IMR-90 (cell line): Measurements from ENCODE around the gene LCP1. TPM values are rescaled to one million over a fixed set of nuclear protein-coding genes. Genes with fewer than 3 reads are reported as not detected.

Source experiments
- ATAC-seq: fragments of 200-7000 bp; cut with Tn5 transposase; 2 replicates; pipeline ENCODE4 v1.9.1; 2020; ENCODE audit warnings: low read depth, mild to moderate bottlenecking, moderate library complexity
- BruUV-seq: library from RNA; stranded (reverse); fragments of 400-500 nt; replicated peaks from 2 replicates; lab custom pipeline; 2021; lab: Mats Ljungman, UMichigan
- CTCF ChIA-PET: fragments of 300-600 bp; formaldehyde crosslinking; extraction: SDS; loops from one replicate; lab custom pipeline; 2021; ENCODE audit warnings: antibody characterized with exemption; lab: Yijun Ruan, JAX
- POLR2A ChIA-PET: fragments of 300-600 bp; sonication (Branson Sonifier 250); formaldehyde crosslinking; loops from one replicate; lab custom pipeline; 2022; ENCODE audit warnings: antibody characterized with exemption; ENCODE audit not compliant: unreplicated experiment; lab: Charles Lee
- DNase-seq: peaks from one replicate; pipeline ENCODE4 v3.0.0; 2013
- H2AFZ ChIP-seq: replicated peaks from 2 replicates; pipeline ENCODE3; 2013; ENCODE audit warnings: low read length, mild to moderate bottlenecking; ENCODE audit not compliant: poor library complexity
- H2AK5ac ChIP-seq: 2 replicates; pipeline ENCODE4 v1.6.1; 2013; ENCODE audit warnings: low read depth, low read length, inconsistent platforms
- H2AK9ac ChIP-seq: replicated peaks from 2 replicates; pipeline ENCODE3; 2013; ENCODE audit warnings: mild to moderate bottlenecking, low read depth, low read length, moderate library complexity; ENCODE audit not compliant: poor library complexity
- H2BK120ac ChIP-seq: 2 replicates; pipeline ENCODE4 v1.6.1; 2013; ENCODE audit warnings: low read depth, low read length, inconsistent platforms
- H2BK15ac ChIP-seq: 3 replicates; pipeline ENCODE4 v1.6.1; 2013; ENCODE audit warnings: low read depth, low read length, inconsistent platforms
- H2BK20ac ChIP-seq: 2 replicates; pipeline ENCODE4 v1.6.1; 2013; ENCODE audit warnings: low read depth, mild to moderate bottlenecking, inconsistent platforms, low read length, moderate library complexity
- H2BK5ac ChIP-seq: 2 replicates; pipeline ENCODE4 v1.6.1; 2013; ENCODE audit warnings: mild to moderate bottlenecking, low read depth, low read length, inconsistent platforms; ENCODE audit not compliant: poor library complexity, severe bottlenecking
- H3K14ac ChIP-seq: replicated peaks from 2 replicates; pipeline ENCODE4 v1.6.1; 2013; ENCODE audit warnings: low read depth, low read length, inconsistent platforms
- H3K18ac ChIP-seq: 2 replicates; pipeline ENCODE4 v1.6.1; 2013; ENCODE audit warnings: low read depth, low read length, control low read depth
- H3K23ac ChIP-seq: 2 replicates; pipeline ENCODE4 v1.6.1; 2013; ENCODE audit warnings: low read depth, low read length, inconsistent platforms
- H3K27ac ChIP-seq: 2 replicates; pipeline ENCODE4 v1.5.1; 2013; ENCODE audit warnings: mild to moderate bottlenecking, control low read depth, low read length; ENCODE audit not compliant: insufficient read depth
- H3K27me3 ChIP-seq: 2 replicates; pipeline ENCODE4 v1.6.1; 2013; ENCODE audit warnings: low read length; ENCODE audit not compliant: control insufficient read depth, insufficient read depth
- H3K36me3 ChIP-seq: 2 replicates; pipeline ENCODE4 v1.6.1; 2013; ENCODE audit warnings: low read length, mixed read lengths; ENCODE audit not compliant: control insufficient read depth, insufficient read depth
- H3K4ac ChIP-seq: 2 replicates; pipeline ENCODE4 v1.6.1; 2013; ENCODE audit warnings: low read depth, low read length, inconsistent platforms
- H3K4me1 ChIP-seq: 2 replicates; pipeline ENCODE4 v1.6.1; 2013; ENCODE audit warnings: low read length, mixed read lengths; ENCODE audit not compliant: control insufficient read depth, insufficient read depth
- H3K4me2 ChIP-seq: 2 replicates; pipeline ENCODE4 v1.6.1; 2013; ENCODE audit warnings: low read depth, mild to moderate bottlenecking, control low read depth, low read length, moderate library complexity
- H3K4me3 ChIP-seq: 2 replicates; pipeline ENCODE4 v1.5.1; 2013; ENCODE audit warnings: low read depth, mild to moderate bottlenecking, control low read depth, low read length, moderate library complexity; ENCODE audit not compliant: insufficient read depth
- H3K56ac ChIP-seq: 2 replicates; pipeline ENCODE4 v1.6.1; 2013; ENCODE audit warnings: low read length, inconsistent platforms; ENCODE audit not compliant: insufficient read depth; ENCODE audit errors: extremely low read depth
- H3K79me1 ChIP-seq, 2 experiments: 2 replicates each; pipeline ENCODE4 v1.6.1; 2013; ENCODE audit warnings: low read length in 2 of 2, inconsistent platforms in 1 of 2, low read depth in 1 of 2
- H3K9ac ChIP-seq: 2 replicates; pipeline ENCODE4 v1.6.1; 2013; ENCODE audit warnings: low read depth, low read length, control low read depth
- H3K9me1 ChIP-seq: 2 replicates; pipeline ENCODE4 v1.6.1; 2013; ENCODE audit warnings: low read length, inconsistent platforms; ENCODE audit not compliant: insufficient read depth
- H3K9me3 ChIP-seq: 2 replicates; pipeline ENCODE4 v1.6.1; 2013; ENCODE audit warnings: low read length; ENCODE audit not compliant: control insufficient read depth, insufficient read depth
- H4K20me1 ChIP-seq: 2 replicates; pipeline ENCODE4 v1.6.1; 2013; ENCODE audit warnings: low read length, inconsistent platforms; ENCODE audit not compliant: insufficient read depth
- H4K5ac ChIP-seq: 2 replicates; pipeline ENCODE4 v1.6.1; 2013; ENCODE audit warnings: mild to moderate bottlenecking, low read depth, low read length, control low read depth
- H4K8ac ChIP-seq, 2 experiments: 2 replicates each; pipeline ENCODE4 v1.6.1; 2013; ENCODE audit warnings: low read depth in 2 of 2, low read length in 2 of 2, control low read depth in 1 of 2, inconsistent platforms in 1 of 2
- H4K91ac ChIP-seq: 2 replicates; pipeline ENCODE4 v1.6.1; 2013; ENCODE audit warnings: low read depth, low read length, inconsistent platforms; ENCODE audit not compliant: insufficient read depth
- CEBPB ChIP-seq: IDR thresholded peaks from 2 replicates; pipeline ENCODE4 v1.6.1; 2012; ENCODE audit warnings: low read depth, low read length, improper control_type of control experiment
- NFE2L2 ChIP-seq: fragments of 150-350 bp; IDR thresholded peaks from 2 replicates; pipeline ENCODE4 v1.6.1; 2016; ENCODE audit warnings: low read depth, mild to moderate bottlenecking, low read length
- WGBS, 2 experiments: methylation state at CpG; one replicate each; pipeline versions ENCODE4 v1.1.5 to v1.1.7; 2013; ENCODE audit warnings: missing lambda C conversion rate in 2 of 2; ENCODE audit not compliant: insufficient read length in 1 of 2; ENCODE audit errors: extremely low coverage in 2 of 2; 5-methylcytosine and 5-hydroxymethylcytosine counted together
- dilution Hi-C: fragments of 300-500 bp; cut with HindIII; formaldehyde crosslinking; loops from one replicate; pipeline ENCODE4 v1.14.3; 2018; ENCODE audit warnings: low sequenced_read_pairs; ENCODE audit not compliant: unreplicated experiment
- in situ Hi-C: fragments of 300-500 bp; cut with MboI; formaldehyde crosslinking; loops from 3 replicates; pipeline ENCODE4 v1.14.3; 2019; ENCODE audit warnings: low sequenced_read_pairs, inconsistent platforms, mixed read lengths
- intact Hi-C: fragments of 100-400 bp; cut with micrococcal nuclease; formaldehyde crosslinking; loops from 2 replicates; pipeline ENCODE4 v1.10.0; 2022
- polyA plus RNA-seq, 3 experiments: library from polyadenylated mRNA; depleted of rRNA; stranded (reverse); fragments of >200 nt; gene quantifications; 2 replicates each; pipeline ENCODE4 v1.2.3, GENCODE V29; 2012; ENCODE audit warnings: low replicate concordance in 1 of 3
- total RNA-seq: library from RNA; depleted of rRNA; stranded (reverse); fragments of >200 nt; gene quantifications from 2 replicates; pipeline ENCODE4 v1.2.3, GENCODE V29; 2012

The LCP1 gene
- total and polyA plus RNA-seq, 2 of the 4 experiments (the other 2 are of a cell fraction), result not detected

DNA sequence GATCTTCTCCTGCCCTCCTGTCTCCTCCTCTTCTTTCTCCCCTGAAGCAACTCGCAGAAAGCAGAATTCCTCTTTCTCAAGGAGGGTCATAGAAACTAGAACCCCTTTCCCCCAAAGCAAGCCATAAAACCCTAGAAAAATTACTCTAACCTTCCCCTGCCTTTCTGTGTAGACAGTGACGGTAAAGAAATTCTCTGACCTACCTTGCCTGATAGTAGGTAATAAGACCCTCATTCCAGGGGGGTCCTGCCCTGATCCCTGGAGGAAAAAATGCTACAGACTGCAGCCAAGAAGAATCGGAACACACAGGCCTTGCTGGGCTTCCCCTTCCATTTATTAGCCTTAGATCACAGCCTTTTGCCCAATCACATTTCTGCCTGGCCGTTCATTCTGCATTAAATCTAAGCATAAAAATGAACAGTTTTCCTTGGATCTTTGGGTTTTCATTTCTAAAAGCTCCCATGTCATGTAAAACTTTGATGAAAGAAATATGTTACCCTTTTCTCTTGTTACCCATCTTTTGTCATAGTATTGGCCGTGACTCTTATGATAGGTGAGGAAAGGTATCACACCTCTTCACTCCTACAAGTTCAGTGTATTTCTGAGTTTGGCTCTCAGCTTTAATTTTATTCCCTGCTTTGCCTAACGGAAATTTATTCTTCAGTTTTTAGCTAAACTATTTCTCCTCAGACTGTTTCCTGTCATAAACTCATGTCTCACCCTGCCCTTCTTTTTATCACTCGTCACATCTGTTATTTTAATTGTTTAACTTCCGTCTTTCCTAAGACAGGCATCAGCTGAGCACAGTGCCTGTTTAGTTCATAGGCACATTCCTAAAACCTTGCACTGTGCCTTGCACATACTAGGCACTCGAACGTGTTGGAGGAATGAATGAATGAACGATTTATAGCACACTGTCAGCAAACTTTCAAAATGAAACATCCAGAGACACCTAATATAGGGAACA lies 56.7 kb downstream of the LCP1 start:
- dilution Hi-C loops, result no loop called here
- Histone ChIP-seq H3K23ac (no peak overlapping the region), H3K9me3 (no peaks in the 10 kb centered on the region), H3K4ac (no peak overlapping the region), H3K14ac (no peak overlapping the region), H3K27me3 (peaks cover 12% of the 10 kb centered on the region), H4K91ac (no peak overlapping the region), H2BK20ac (no peak overlapping the region), H3K56ac (no peak overlapping the region), H4K5ac (no peak overlapping the region), H3K18ac (no peak overlapping the region), H3K27ac (no peak overlapping the region), H2BK120ac (no peak overlapping the region), H3K4me3 (no peak overlapping the region), H3K9ac (no peak overlapping the region), H3K79me1 (no peaks in the 10 kb centered on the region), H4K20me1 (no peaks in the 10 kb centered on the region), H2AK9ac (no peak overlapping the region), H3K36me3 (no peaks in the 10 kb centered on the region), H2BK15ac (no peak overlapping the region), H2AK5ac (no peak overlapping the region), H2BK5ac (no peak overlapping the region), H2AFZ (no peak overlapping the region), H3K4me1 (no peaks in the 10 kb centered on the region), H4K8ac (no peak overlapping the region), H3K4me2 (no peak overlapping the region), H3K9me1 (no peaks in the 10 kb centered on the region)
- no peak for DNase-seq
- TF ChIP-seq NFE2L2 (no peak), CEBPB (no peak)
- ChIA-PET CTCF (interaction anchor here (0.6 to 1.6 kb wide), 3 partner anchors 15 to 513 kb away, joined by 3 to 9 read pairs (median 5); no protein-coding TSS in a partner anchor), POLR2A (no interaction called here)
- in situ Hi-C loops, result loop anchor here (10.0 kb wide), 1 partner anchor 500 kb away; no protein-coding TSS in a partner anchor
- intact Hi-C loops, result no loop called here
- no TSS peak for BruUV-seq
- no peak for ATAC-seq
- 0% methylated on average over 1 of the region's 11 CpGs; no CpG with 5 or more reads in 1 of the 2 experiments for WGBS, 2 experiments
